Upper lobe of left lung (tissue), 4 donors: ENCODE measurements around the gene BMI1.

Experiments used
- CTCF ChIP-seq, 6 experiments: fragments of 450-650 bp in 4 of 6; fragments of 200-600 bp in 2 of 6; sonication (generic) in 2 of 6; IDR thresholded peaks; one replicate each; pipeline ENCODE4 v1.5.1; 2016 to 2019; ENCODE audit warnings: antibody characterized with exemption in 6 of 6
- EP300 ChIP-seq, 4 donors: sonication (generic); formaldehyde crosslinking; IDR thresholded peaks; one replicate each; pipeline ENCODE4 v1.5.1; 2017; ENCODE audit warnings: antibody characterized with exemption in 4 of 4, control low read depth in 2 of 4
- POLR2A ChIP-seq, 4 donors: fragments of 450-650 bp; IDR thresholded peaks; one replicate each; pipeline ENCODE4 v1.5.1; 2016 to 2017; ENCODE audit warnings: antibody characterized with exemption in 4 of 4, mild to moderate bottlenecking in 2 of 4

- no peak for TF ChIP-seq CTCF (IDR thresholded peaks at IDR 0.05)
- no peak for TF ChIP-seq EP300 (IDR thresholded peaks at IDR 0.05)
- no peak for TF ChIP-seq POLR2A (IDR thresholded peaks at IDR 0.05)
These were observed 13.0 kb downstream of the BMI1 start for GRCh38 chr10:22333975-22334282.
